ENCODE data around the gene FOXD4L6.
"Not testable (repeated sequence)": the region's sequence is repeated elsewhere in the genome, so short reads cannot be mapped to it uniquely, and the experiment has no call there.

Gene FOXD4L6
- total RNA-seq = 0 reads per million in 4 experiments

- DNase-seq = not testable (repeated sequence)
Observed at GRCh38 chr9:41128581-41128980, at the start of gene FOXD4L6. FOXD4L6 (minus strand) TSS chr9:41128681; CDS start chr9:41128383, 298 bp downstream.

DNA sequence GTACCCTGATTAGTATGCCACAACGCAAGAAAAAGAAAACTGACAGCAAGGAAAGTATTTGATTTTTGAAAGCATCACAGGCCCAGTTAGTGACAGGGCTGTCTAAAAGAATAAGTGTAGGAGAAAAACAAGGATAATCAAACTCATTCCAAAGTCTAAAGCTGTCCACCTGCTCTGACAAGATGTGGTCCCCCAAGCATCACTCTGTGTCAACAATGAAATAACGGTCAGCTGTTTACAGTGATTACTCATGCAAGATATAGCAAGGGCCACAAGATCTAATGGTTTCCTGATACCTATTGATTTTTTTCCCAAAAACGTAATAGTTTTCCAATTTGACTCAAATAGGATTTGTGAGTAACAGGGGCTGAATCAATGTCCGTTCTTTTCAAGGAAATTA, 46.5 kb upstream of the FOXD4L6 start:
- not testable (repeated sequence) for DNase-seq

GRCh38 chr9:41150116-41150515, 21.6 kb upstream of the FOXD4L6 start:
- DNase-seq = not testable (repeated sequence)

GRCh38 chr9:41141878-41142277, 13.4 kb upstream of the FOXD4L6 start:
- DNase-seq = not testable (repeated sequence)

GRCh38 chr9:41126746-41127446, 1.6 kb downstream of the FOXD4L6 start:
- DNase-seq = not testable (repeated sequence)

DNA sequence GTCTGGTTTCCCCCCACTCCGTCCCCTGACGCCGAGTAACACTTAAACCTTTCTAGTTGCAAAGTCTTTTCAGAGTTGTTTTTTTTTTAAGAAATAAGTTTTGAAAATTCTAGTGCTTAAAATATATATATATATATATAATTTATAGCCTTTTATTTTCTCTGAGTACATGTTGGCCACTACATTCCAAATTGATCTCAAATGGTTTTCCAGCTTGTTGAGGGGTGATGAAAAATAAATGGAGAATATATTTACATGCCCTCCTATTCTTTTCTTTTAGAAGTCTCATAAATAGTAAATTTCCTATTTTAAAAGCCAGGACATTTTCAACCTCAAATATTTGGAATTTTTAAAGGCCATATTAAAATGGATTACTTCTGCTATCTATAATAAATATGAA, 2.5 kb downstream of the FOXD4L6 start:
- DNase-seq = not testable (repeated sequence)

DNA sequence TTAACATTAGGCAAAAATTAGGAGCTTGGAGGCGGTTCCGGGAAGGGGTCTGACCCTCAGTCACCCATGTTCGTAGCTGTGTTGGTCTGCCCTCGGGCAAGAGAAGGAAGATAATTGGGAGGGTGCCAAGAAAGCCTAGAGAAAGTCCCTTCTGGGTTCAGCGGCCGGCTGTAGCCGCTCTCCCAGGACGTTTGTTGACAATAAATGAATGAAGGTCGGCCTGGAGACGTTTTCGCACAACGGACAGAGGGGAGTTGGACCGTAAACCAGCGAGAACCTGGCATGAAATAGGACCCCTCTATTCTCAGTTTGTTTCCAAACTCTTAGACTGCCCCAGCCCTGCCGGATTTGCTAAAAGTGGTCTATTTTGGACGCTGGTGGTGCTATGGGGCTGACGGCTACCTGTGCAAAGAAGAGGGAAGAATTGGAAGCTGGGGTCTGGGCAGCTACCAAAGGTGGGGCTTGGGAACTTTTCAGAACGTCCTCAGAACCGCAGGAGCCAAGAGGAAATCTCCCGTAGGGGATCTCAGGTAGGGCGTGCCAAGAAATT, 3.3 kb downstream of the FOXD4L6 start:
- DNase-seq = not testable (repeated sequence)

DNA sequence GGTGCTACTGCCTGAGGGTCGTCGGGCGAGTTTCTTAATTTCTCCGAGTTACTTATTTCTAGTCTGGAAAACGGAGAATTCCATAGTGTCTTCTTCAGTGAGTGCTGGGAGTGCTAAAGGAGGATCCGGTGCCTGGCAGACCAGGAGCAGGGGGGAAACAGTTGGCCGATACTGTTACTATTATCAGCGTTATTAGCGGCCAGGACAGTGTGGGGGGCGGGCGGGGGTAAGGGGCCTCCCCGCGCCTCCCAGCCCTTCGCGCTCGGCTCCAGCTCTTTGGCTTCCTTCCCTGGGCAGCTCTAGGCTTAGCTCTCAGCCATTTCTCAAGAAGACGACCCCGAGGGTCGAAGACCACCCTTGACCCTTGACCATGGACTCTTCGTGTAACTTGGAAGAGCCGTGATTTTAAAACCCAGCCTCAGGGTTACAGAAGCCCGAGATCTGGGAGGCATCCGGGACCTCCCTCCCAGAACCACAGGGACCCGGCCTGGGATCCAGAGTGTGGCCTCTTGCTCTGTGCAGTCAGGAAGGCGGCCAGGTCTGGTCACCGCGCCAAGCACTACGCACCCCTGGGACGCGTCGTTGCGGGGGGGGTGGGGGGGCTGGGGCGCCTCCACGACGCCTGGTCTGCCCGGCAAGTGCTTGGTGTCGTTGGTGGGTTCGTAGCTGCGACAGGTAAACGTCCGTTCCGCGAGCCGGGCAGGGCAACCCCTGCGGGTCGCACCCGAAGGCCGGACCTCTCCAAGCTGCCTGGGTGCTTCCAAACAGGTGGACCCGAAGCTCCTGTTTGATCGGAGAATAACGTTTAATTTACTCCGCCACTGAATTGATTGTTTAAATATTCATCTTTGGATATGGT, 4.0 kb downstream of the FOXD4L6 start:
- not testable (repeated sequence) for DNase-seq

- not testable (repeated sequence) for DNase-seq
Observed at GRCh38 chr9:41123812-41124211, 4.7 kb downstream of the FOXD4L6 start.

- not testable (repeated sequence) for DNase-seq
Observed at GRCh38 chr9:41123396-41123795, 5.1 kb downstream of the FOXD4L6 start.

GRCh38 chr9:41120696-41121095, 7.8 kb downstream of the FOXD4L6 start:
- not testable (repeated sequence) for DNase-seq

- not testable (repeated sequence) for DNase-seq
Observed at GRCh38 chr9:41119719-41120118, 8.8 kb downstream of the FOXD4L6 start.

DNA sequence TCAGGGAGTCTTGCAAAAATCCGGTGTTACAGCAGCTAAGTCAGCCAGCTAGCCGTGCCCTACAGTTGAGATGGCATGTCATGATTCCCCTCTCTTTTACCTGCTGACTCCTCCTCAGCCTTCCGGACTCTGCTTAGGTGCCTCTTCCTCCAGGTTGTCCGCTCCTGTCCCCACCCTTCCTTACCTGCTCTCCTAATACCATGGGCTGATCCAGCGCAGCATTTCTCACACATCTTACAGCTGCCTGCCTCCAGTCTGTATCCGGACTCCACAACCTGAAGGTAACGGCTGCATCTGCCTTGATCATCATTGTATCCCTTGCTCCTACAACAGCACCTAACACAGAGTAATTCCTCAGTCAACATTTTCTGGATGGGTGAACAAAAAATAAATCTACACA, 9.2 kb downstream of the FOXD4L6 start:
- not testable (repeated sequence) for DNase-seq

- DNase-seq = not testable (repeated sequence)
Observed at GRCh38 chr9:41113348-41113747, 15.1 kb downstream of the FOXD4L6 start.

DNA sequence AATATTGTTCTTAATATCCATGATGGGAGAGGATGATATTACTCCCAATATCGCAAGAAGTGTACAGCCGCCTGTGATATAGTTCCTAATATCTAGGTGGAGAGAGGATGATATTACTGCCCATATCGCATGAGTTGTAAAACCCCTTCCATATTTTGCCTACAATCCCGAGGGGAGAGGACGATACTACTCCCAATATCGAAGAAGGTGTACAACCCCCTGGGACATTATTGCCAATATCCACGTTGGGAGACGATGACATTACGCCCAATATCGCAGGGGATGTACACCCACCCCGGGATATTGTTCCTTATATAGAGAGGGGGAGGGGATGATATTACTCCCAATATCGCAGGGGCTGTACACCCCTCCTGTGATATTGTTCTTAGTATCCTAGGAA, 17.1 kb downstream of the FOXD4L6 start:
- not testable (repeated sequence) for DNase-seq

DNA sequence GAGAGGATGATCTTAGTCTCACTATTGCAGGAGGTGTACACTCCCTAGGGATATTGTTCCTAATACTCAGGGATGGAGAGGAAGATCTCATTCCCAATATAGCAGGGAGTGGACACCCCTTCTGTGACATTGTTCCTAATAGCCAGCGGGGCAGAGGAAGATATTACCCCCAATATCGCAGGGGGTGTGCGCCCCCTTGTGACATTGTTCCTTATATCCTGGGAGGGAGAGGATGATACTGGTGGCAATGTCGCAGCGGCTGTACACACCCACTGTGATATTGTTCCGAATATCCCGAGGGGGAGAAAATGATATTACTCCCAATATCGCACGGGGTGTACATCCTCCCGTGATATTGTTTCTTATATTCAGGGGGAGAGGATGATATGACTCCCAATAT, 17.6 kb downstream of the FOXD4L6 start:
- DNase-seq = not testable (repeated sequence)

DNA sequence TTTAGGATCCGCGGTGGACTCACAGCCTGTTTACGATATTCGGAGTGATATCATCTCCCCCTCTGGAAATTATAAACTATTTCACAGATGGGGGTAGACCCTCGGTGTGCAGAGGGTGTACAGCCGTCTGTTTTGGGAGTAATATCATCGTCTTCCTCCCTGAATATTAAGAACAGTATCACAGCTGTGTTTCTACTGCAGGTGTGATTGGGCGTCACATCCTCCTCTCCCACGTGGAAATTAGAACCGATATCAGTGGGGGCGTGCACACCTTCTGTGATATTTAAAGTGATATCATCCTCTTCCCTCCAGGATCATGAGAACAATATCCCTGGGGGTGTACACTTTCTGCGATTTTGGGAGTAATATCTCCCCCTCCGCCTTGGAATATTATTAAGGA, 19.2 kb downstream of the FOXD4L6 start:
- not testable (repeated sequence) for DNase-seq

DNA sequence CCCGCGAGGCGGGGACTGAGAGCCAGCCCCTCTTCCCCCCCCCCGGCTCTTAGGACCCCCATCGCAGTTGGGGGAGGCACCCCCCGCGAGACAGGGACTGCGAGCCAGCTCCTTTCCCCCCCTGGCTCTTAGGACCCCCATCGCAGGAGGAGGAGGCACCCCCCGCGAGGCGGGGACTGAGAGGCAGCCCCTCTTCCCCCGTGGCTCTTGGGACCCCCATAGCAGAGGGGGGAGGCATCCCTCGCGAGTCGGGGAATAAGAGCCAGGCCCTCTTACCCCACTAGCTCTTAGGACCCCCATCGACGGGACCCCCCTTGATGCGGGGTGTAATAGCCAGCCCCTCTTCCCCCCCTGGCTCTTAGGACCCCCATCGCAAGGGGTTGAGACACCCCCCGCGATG, 19.7 kb downstream of the FOXD4L6 start:
- DNase-seq = not testable (repeated sequence)

DNA sequence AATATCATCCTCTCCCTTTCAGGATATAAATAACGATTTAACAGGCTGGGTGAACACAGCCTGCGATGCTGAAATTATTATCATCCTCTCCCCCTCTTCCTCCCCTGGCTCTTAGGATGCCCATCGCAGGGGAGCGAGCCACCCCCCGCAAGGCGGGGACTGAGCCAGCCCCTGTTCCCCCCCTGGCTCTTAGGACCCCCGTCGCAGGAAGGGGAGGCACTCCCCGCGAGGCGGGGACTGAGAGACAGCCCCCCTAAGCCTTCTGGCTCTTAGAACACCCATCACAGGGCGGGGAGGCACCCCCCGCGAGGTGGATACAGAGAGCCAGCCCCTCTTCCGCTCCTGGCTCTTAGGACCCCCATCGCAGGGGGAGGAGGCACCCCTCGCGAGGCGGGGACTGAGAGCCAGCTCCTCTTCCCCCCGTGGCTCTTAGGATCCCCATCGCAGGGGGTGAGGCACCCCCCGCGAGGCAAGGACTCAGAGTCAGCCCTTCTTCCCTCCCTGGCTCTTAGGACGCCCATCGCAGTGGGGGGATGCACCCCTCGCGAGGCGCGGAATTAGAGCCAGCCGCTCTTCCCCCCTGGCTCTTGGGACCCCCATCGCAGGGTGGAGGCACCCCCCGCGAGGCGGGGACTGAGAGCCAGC, 21.9 kb downstream of the FOXD4L6 start:
- DNase-seq = not testable (repeated sequence)

DNA sequence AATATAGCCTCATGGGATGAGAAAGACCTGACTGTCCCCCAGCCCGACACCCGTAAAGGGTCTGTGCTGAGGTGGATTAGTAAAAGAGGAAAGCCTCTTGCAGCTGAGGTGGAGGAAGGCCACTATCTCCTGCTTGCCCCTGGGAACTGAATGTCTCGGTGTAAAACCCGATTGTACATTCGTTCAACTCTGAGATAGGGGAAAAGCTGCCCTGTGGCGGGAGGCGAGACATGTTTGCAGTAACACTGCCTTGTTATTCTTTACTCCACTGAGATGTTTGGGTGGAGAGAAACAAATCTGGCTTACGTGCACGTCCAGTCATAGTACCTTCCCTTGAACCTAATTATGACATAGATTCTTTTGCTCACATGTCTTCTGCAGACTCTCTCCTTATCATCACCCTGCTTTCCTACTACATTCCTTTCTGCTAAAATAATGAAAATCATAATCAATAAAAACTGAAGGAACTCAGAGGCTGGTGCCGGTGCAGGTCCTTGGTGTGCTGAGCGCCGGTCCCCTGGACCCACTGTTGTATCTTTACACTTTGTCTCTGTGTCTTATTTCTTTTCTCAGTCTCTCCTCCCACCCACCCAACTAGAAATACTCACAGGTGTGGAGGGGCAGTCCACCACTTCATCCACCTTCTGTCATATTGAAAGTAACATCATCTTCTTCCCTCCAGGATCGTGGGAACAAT, 22.8 kb downstream of the FOXD4L6 start:
- not testable (repeated sequence) for DNase-seq

- not testable (repeated sequence) for DNase-seq
Observed at GRCh38 chr9:41104542-41104941, 23.9 kb downstream of the FOXD4L6 start.

DNA sequence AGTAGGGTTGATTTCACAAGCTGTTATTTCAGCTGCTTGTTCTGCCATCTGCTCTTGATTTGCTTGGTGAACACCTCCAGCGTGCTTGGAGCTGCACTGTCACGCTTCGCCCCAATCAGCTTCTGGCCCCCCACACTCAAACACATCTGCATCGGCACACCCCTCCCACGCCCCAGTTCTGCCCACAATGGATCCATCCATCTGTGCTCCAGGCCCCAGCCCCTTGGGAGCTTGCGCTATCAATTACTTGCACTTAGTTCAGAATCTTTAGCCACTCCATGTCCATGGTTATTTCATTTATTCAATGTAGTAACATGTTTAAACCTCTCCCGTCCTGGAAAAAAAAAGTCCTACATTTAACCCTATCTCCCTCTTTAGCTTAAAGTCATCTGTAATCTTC, 28.0 kb downstream of the FOXD4L6 start:
- not testable (repeated sequence) for DNase-seq
